Measurements from ENCODE around the gene REG1A. TPM values are rescaled to one million over a fixed set of nuclear protein-coding genes. Genes with fewer than 3 reads are reported as not detected.

The REG1A gene, protein sequence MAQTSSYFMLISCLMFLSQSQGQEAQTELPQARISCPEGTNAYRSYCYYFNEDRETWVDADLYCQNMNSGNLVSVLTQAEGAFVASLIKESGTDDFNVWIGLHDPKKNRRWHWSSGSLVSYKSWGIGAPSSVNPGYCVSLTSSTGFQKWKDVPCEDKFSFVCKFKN
- total RNA-seq: 10 to 100 TPM in 1 of 2 donors, 1 to 10 TPM in 1; 5.2 to 19.6 TPM

DNA sequence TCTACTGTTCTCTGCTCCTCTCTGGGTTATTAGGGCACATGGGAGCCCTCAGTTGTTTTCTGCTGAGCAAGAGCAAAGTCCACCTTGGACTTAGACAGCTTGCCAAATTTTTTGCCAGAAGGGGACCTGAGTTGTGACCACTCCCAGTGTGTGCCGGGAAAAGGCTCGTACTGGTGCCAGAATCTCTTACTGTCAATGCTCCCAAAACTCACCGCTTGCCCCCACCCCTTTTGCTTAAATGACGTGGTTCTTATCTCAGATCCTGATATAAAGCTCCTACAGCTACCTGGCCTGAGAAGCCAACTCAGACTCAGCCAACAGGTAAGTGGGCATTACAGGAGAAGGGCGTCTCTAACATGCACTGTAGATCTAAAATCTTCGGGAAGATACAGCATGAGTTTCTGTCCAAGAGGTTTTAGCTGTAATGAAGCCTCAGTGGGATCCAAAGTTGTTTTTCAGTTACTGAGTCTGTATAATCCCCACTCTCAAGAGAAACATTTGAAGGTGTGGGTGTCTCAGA is at the start of gene REG1A:
Gene REG1A, plus strand, starts transcription at position 295 of the 520 bp plus-strand sequence. CDS start 374 bp downstream, outside the sequence.
- Histone ChIP-seq H3K27me3 (peaks cover 23% of the 10 kb centered on the region), H3K36me3 (no peaks in the 10 kb centered on the region), H3K9ac (ENCODE audit: low read depth in 2 of 2, low read length in 2 of 2) (no peak within 1 kb of the TSS), H3K27ac (no peak within 1 kb of the TSS), H3K4me1 (no peaks in the 10 kb centered on the region), H3K9me3 (no peaks in the 10 kb centered on the region), H3K4me3 (no peak within 1 kb of the TSS)
- TF ChIP-seq, protein P1, sequence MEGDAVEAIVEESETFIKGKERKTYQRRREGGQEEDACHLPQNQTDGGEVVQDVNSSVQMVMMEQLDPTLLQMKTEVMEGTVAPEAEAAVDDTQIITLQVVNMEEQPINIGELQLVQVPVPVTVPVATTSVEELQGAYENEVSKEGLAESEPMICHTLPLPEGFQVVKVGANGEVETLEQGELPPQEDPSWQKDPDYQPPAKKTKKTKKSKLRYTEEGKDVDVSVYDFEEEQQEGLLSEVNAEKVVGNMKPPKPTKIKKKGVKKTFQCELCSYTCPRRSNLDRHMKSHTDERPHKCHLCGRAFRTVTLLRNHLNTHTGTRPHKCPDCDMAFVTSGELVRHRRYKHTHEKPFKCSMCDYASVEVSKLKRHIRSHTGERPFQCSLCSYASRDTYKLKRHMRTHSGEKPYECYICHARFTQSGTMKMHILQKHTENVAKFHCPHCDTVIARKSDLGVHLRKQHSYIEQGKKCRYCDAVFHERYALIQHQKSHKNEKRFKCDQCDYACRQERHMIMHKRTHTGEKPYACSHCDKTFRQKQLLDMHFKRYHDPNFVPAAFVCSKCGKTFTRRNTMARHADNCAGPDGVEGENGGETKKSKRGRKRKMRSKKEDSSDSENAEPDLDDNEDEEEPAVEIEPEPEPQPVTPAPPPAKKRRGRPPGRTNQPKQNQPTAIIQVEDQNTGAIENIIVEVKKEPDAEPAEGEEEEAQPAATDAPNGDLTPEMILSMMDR (IDR thresholded peaks at IDR 0.05): no peak
- DNase-seq: no peak
- intact Hi-C loops (cut with DNase I): no loop called here

DNA sequence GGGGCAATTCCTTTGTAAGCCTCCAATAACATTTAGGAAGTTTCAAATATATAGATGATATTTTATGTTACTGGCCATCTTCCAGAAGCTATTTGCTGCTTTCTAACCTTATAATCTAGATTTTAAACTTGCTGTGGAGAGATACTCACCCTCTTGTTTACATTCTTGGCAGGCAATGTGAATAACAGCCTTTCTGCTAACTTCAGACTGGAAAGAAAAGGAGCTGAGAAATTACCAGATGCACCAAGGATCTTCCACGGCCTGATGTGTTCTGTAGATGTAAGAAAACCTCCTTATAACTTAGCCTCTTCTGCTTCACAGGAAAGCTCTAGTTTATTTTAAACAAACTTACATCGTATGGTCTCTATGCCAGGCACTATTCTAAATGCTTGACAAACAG is 49.2 kb upstream of the REG1A start:
- Histone ChIP-seq H3K27me3 (no peaks in the 10 kb centered on the region), H3K36me3 (no peaks in the 10 kb centered on the region), H3K9ac (ENCODE audit: low read depth in 2 of 2, low read length in 2 of 2) (no peak overlapping the region), H3K27ac (no peak overlapping the region), H3K4me3 (no peak overlapping the region), H3K4me1 (no peaks in the 10 kb centered on the region), H3K9me3 (no peaks in the 10 kb centered on the region)
- no peak for DNase-seq
- TF ChIP-seq, protein P1 (IDR thresholded peaks at IDR 0.05): no peak
- intact Hi-C loops (cut with DNase I): no loop called here

DNA sequence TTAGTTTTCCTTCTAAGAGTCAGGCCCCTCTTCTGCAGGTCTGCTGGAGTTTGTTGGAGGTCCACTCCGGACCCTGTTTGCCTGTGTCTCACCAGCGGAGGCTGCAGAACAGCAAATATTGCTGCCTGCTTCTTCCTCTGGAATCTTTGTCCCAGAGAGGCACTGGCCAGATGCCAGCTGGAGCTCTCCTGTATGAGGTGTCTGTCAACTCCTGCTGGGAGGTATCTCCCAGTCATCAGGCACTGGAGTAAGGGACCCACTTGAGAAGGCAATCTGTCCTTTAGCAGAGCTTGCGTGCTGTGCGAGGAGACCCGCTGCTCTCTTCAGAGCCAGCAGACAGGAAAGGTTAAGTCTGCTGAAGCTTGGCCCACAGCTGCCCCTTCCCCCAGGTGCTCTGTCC is 37.3 kb upstream of the REG1A start:
- TF ChIP-seq, protein P1 (IDR thresholded peaks at IDR 0.05): no peak
- no peaks in the 10 kb centered on the region for H3K9me3 ChIP-seq
- intact Hi-C loops (cut with DNase I): no loop called here

DNA sequence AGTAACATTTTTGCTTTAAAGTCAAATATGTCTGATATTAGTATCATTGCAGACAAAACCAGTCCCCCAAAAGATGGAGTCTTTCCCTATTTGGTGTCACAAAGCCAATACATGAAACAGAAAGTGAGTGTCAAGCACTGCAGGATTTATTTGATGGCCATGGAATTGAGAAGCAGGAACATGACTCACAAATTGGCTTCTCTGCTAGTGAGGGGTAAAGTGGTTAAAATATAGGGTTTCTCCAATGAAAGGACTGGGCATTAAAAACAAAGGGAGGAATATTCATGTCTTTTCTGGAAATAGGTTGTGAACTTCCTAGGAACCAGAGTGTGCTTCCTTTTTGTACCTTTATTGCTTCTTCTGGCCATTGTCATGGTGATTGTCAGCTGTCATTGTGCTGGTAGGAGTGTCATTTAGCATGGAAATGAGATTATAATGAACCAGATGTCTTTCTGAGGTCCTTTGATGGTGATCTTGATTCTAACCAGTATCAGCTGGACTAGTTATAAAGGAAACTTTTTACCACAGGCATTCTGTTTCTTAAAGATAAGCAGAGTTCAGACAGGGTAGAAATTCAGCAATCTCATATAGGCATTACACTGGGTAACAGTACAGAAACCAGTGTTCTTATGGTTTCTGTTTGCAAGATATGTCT is 36.6 kb upstream of the REG1A start:
- H3K27me3 ChIP-seq: peaks cover 13% of the 10 kb centered on the region
- intact Hi-C loops (cut with DNase I): no loop called here
- no peaks in the 10 kb centered on the region for H3K4me1 ChIP-seq
- H3K36me3 ChIP-seq: no peaks in the 10 kb centered on the region
- DNase-seq: no peak
- H3K4me3 ChIP-seq: no peak overlapping the region
- TF ChIP-seq, protein P1 (IDR thresholded peaks at IDR 0.05): no peak
- no peaks in the 10 kb centered on the region for H3K9me3 ChIP-seq
- H3K27ac ChIP-seq: no peak overlapping the region
- no peak overlapping the region for H3K9ac ChIP-seq (ENCODE audit: low read depth in 2 of 2, low read length in 2 of 2)

More for the DNA sequence above, 37.3 kb upstream of the REG1A start:
- H3K4me3 ChIP-seq: no peak overlapping the region
- no peak overlapping the region for H3K27ac ChIP-seq
- no peaks in the 10 kb centered on the region for H3K4me1 ChIP-seq
- H3K36me3 ChIP-seq: no peaks in the 10 kb centered on the region
- peaks cover 13% of the 10 kb centered on the region for H3K27me3 ChIP-seq
- no peak for DNase-seq
- H3K9ac ChIP-seq (ENCODE audit: low read depth in 2 of 2, low read length in 2 of 2): no peak overlapping the region

DNA sequence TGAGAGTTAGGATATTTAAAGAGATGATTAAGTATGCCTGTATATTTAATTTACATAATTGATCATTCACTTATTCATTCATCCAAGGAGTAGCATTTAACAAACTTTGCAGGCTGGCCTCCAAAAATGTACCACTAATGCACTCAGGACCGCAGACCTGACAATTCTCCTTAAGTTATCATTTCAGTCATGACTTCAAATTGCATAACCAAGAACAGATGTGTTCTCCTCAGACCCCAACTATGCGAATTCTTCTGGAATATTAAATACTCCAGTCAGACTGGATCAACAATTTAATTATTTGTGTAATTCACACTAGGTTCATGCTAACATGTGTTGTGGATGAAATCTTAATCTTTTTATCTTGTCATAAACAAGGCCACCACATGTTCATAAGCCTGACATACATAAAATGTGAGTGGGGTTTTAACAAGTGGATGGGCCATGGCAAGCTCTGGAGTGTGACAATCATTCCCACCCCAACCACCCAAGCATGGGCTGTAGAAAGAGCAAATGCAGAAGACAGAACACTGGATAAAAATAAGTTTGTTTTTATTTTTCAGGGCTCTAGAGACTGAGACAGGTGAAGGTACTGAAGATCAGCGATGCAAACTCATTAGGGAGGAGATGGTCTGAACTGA is 35.7 kb upstream of the REG1A start:
- H3K4me1 ChIP-seq: no peaks in the 10 kb centered on the region
- no peak overlapping the region for H3K9ac ChIP-seq (ENCODE audit: low read depth in 2 of 2, low read length in 2 of 2)
- no peak for DNase-seq
- H3K4me3 ChIP-seq: no peak overlapping the region
- no peaks in the 10 kb centered on the region for H3K36me3 ChIP-seq
- TF ChIP-seq, protein P1 (IDR thresholded peaks at IDR 0.05): no peak
- H3K27ac ChIP-seq: no peak overlapping the region
- no peaks in the 10 kb centered on the region for H3K9me3 ChIP-seq
- H3K27me3 ChIP-seq: peaks cover 13% of the 10 kb centered on the region
- intact Hi-C loops (cut with DNase I): no loop called here

Data from colonic mucosa (tissue), 4 donors.